ENCODE data around the gene UCKL1.
"Not testable (repeated sequence)": the region's sequence is repeated elsewhere in the genome, so short reads cannot be mapped to it uniquely, and the experiment has no call there.

The UCKL1 gene

GRCh38 chr20:63955827-63956663 lies at the start of gene UCKL1:
UCKL1 (minus strand) TSS chr20:63956416; CDS start chr20:63956372, 44 bp downstream.
- FAIRE-seq = peak; percentile 95

- FAIRE-seq = no peak
Measured at GRCh38 chr20:64005394-64005793, 49.2 kb upstream of the UCKL1 start.

- no peak for FAIRE-seq
Measured at GRCh38 chr20:64003960-64004725, 47.9 kb upstream of the UCKL1 start.

- FAIRE-seq = no peak
Measured at GRCh38 chr20:64001607-64002011, 45.4 kb upstream of the UCKL1 start.

GRCh38 chr20:64000906-64001305 lies 44.7 kb upstream of the UCKL1 start:
- no peak for FAIRE-seq

GRCh38 chr20:63982937-63983336 lies 26.7 kb upstream of the UCKL1 start:
- no peak for FAIRE-seq

- FAIRE-seq = peak; percentile 41
Measured at GRCh38 chr20:63980806-63981728, 24.9 kb upstream of the UCKL1 start, which contains the start of gene PRPF6. PRPF6 (plus strand) TSS chr20:63981132; CDS start chr20:63981246, 114 bp downstream.

- FAIRE-seq = no peak
Measured at GRCh38 chr20:63980317-63980805, 24.1 kb upstream of the UCKL1 start.

- FAIRE-seq = no peak
Measured at GRCh38 chr20:63979557-63980316, 23.5 kb upstream of the UCKL1 start, which contains the start of gene SAMD10. SAMD10 (minus strand) TSS chr20:63979642; CDS start chr20:63979467, 175 bp downstream.

- FAIRE-seq = no peak
Measured at GRCh38 chr20:63979229-63979556, 23.0 kb upstream of the UCKL1 start.

- no peak for FAIRE-seq
Measured at GRCh38 chr20:63978319-63979228, 22.4 kb upstream of the UCKL1 start.

- FAIRE-seq = no peak
Measured at GRCh38 chr20:63977739-63978276, 21.6 kb upstream of the UCKL1 start.

GRCh38 chr20:63976980-63977738 lies 20.9 kb upstream of the UCKL1 start:
- no peak for FAIRE-seq

GRCh38 chr20:63976511-63976910 lies 20.3 kb upstream of the UCKL1 start:
- FAIRE-seq = not testable (repeated sequence)

- FAIRE-seq = no peak
Measured at GRCh38 chr20:63974402-63975200, 18.4 kb upstream of the UCKL1 start.

- no peak for FAIRE-seq
Measured at GRCh38 chr20:63973636-63974401, 17.6 kb upstream of the UCKL1 start.

GRCh38 chr20:63973160-63973479 lies 16.9 kb upstream of the UCKL1 start:
- no peak for FAIRE-seq

All from endometrium (tissue), 2 donors.